Endothelial cell of umbilical vein (primary cell): Measurements from ENCODE around the gene UNC45A. TPM values are rescaled to one million over a fixed set of nuclear protein-coding genes. Genes with fewer than 3 reads are reported as not detected.

Experiments
- BruUV-seq: library from RNA; stranded (reverse); fragments of 400-500 nt; replicated peaks from 2 replicates; lab custom pipeline; 2021; lab: Mats Ljungman, UMichigan
- CTCF ChIA-PET: fragments of 300-600, 350-600 bp; sonication (Branson Sonifier 250); formaldehyde crosslinking; loops from one replicate; lab custom pipeline; 2021; ENCODE audit warnings: antibody characterized with exemption, inconsistent platforms; lab: Charles Lee
- POLR2A ChIA-PET: fragments of 300-600, 350-600 bp; sonication (Branson Sonifier 250); formaldehyde crosslinking; loops from one replicate; lab custom pipeline; 2021; ENCODE audit warnings: antibody characterized with exemption, inconsistent platforms; lab: Charles Lee
- DNase-seq: peaks from one replicate; pipeline ENCODE4 v3.0.0-alpha.2; 2011; ENCODE audit warnings: low read depth, low spot score
- FAIRE-seq: peaks from 2 replicates; lab custom pipeline; 2011; peaks lifted over from hg19 to GRCh38; lab: Jason Lieb, UNC
- H2AFZ ChIP-seq: 2 replicates; pipeline ENCODE4 v1.6.0; 2012; ENCODE audit warnings: low read depth, low read length, control low read depth, inconsistent platforms
- H3K27ac ChIP-seq: 2 replicates; pipeline ENCODE4 v1.5.1; 2011; ENCODE audit warnings: low read depth, mild to moderate bottlenecking, control low read depth, low read length, moderate library complexity; ENCODE audit not compliant: insufficient read depth
- H3K27me3 ChIP-seq, 2 experiments: 2 replicates each; pipeline versions ENCODE4 v1.6.0 to v1.6.1; 2011; ENCODE audit warnings: low read length in 2 of 2, mixed read lengths in 1 of 2; ENCODE audit not compliant: control insufficient read depth in 2 of 2, insufficient read depth in 2 of 2
- H3K36me3 ChIP-seq, 2 experiments: 2 replicates in 1 of 2; 3 replicates in 1 of 2; pipeline ENCODE4 v1.5.1; 2011; ENCODE audit warnings: low read length in 2 of 2, mild to moderate bottlenecking in 1 of 2, moderate library complexity in 1 of 2; ENCODE audit not compliant: control insufficient read depth in 2 of 2, insufficient read depth in 2 of 2; ENCODE audit errors: extremely low read depth in 1 of 2
- H3K4me1 ChIP-seq: 3 replicates; pipeline ENCODE4 v1.5.1; 2011; ENCODE audit warnings: mild to moderate bottlenecking, low read length; ENCODE audit not compliant: control insufficient read depth, insufficient read depth; ENCODE audit errors: extremely low read depth
- H3K4me2 ChIP-seq: 2 replicates; pipeline ENCODE4 v1.6.1; 2011; ENCODE audit warnings: low read length, control low read depth, mixed read lengths; ENCODE audit not compliant: insufficient read depth
- H3K4me3 ChIP-seq, 3 experiments: fragments of 200-600 bp in 1 of 3; sonication (generic), shearing (Covaris generic) in 1 of 3; replicated peaks in 1 of 3; 2 replicates each; pipeline ENCODE4 v1.5.1; 2011 to 2016; ENCODE audit warnings: control low read depth in 3 of 3, low read length in 3 of 3, mild to moderate bottlenecking in 2 of 3, inconsistent platforms in 1 of 3, low read depth in 1 of 3, moderate library complexity in 1 of 3; ENCODE audit not compliant: insufficient read depth in 1 of 3
- H3K79me2 ChIP-seq: 2 replicates; pipeline ENCODE4 v1.6.0; 2012; ENCODE audit warnings: low read length, inconsistent platforms; ENCODE audit not compliant: control insufficient read depth, insufficient read depth
- H3K9ac ChIP-seq: replicated peaks from 2 replicates; pipeline ENCODE3; 2011; ENCODE audit warnings: low read length, control low read depth; ENCODE audit not compliant: insufficient read depth; ENCODE audit errors: extremely low read depth
- H3K9me1 ChIP-seq: replicated peaks from 3 replicates; pipeline ENCODE4 v1.6.0; 2011; ENCODE audit warnings: mild to moderate bottlenecking, low read length; ENCODE audit not compliant: control insufficient read depth, insufficient read depth; ENCODE audit errors: extremely low read depth
- H3K9me3 ChIP-seq: replicated peaks from 2 replicates; pipeline ENCODE4 v1.5.1; 2012; ENCODE audit warnings: low read length, inconsistent platforms; ENCODE audit not compliant: control insufficient read depth, insufficient read depth
- H4K20me1 ChIP-seq: replicated peaks from 2 replicates; pipeline ENCODE3; 2011; ENCODE audit warnings: mild to moderate bottlenecking, low read length; ENCODE audit not compliant: control insufficient read depth, insufficient read depth; ENCODE audit errors: extremely low read depth
- EZH2 ChIP-seq: IDR thresholded peaks from 2 replicates; pipeline ENCODE4 v1.6.1; 2012; ENCODE audit warnings: borderline replicate concordance, low read depth, mild to moderate bottlenecking, moderate library complexity, low read length, inconsistent platforms; ENCODE audit not compliant: severe bottlenecking
- FOS ChIP-seq: IDR thresholded peaks from 2 replicates; pipeline ENCODE4 v1.6.1; 2011; ENCODE audit warnings: mild to moderate bottlenecking, low read length, moderate library complexity, borderline replicate concordance; ENCODE audit not compliant: insufficient read depth
- GATA2 ChIP-seq: IDR thresholded peaks from 2 replicates; pipeline ENCODE4 v1.7.0; 2011; ENCODE audit warnings: low read depth, mild to moderate bottlenecking, moderate library complexity, mixed read lengths, low read length; ENCODE audit not compliant: insufficient read length, insufficient read depth
- JUN ChIP-seq: IDR thresholded peaks from 2 replicates; pipeline ENCODE4 v1.6.1; 2011; ENCODE audit warnings: borderline replicate concordance, low read depth; ENCODE audit not compliant: insufficient read length, insufficient read depth
- MAX ChIP-seq: IDR thresholded peaks from 2 replicates; pipeline ENCODE4 v1.6.1; 2011; ENCODE audit not compliant: insufficient read depth, insufficient read length
- MYC ChIP-seq: IDR thresholded peaks from one replicate; pipeline ENCODE4 v1.6.1; 2011; ENCODE audit warnings: mild to moderate bottlenecking, low read depth, low read length
- POLR2A ChIP-seq: IDR thresholded peaks from 2 replicates; pipeline ENCODE4 v1.6.1; 2012; ENCODE audit warnings: low read depth, mild to moderate bottlenecking, control low read depth, low read length
- POLR2AphosphoS5 ChIP-seq: IDR thresholded peaks from 2 replicates; pipeline ENCODE4 v1.6.1; 2012; ENCODE audit warnings: low read depth, mild to moderate bottlenecking, control low read depth, low read length, moderate library complexity; ENCODE audit not compliant: insufficient read depth
- dilution Hi-C: fragments of 300-500 bp; cut with MboI; formaldehyde crosslinking; loops from one replicate; pipeline ENCODE4 v1.15.0; 2019; ENCODE audit warnings: low sequenced_read_pairs; ENCODE audit not compliant: extremely low pct_ligation_motif_present
- intact Hi-C: fragments of 100-400 bp; cut with micrococcal nuclease; formaldehyde crosslinking; loops from one replicate; pipeline ENCODE4 v1.10.0; 2022
- polyA plus RNA-seq, 4 experiments: library from polyadenylated mRNA; depleted of rRNA in 3 of 4; stranded (reverse) in 3 of 4; unstranded in 1 of 4; fragments of >200 nt; gene quantifications; 2 replicates each; pipeline versions ENCODE4 v1.2.1 to v1.2.3, GENCODE V29; 2011 to 2012; ENCODE audit warnings: missing spikeins in 1 of 4
- total RNA-seq: library from RNA; stranded (reverse); gene quantifications from 2 replicates; pipeline ENCODE4 v1.2.3, GENCODE V29; 2021
- TF ChIP-seq, protein P1 (sequence below), 2 donors: IDR thresholded peaks; 1 replicate in 1 of 2; 2 replicates in 1 of 2; pipeline ENCODE4 v1.5.1; 2011; ENCODE audit warnings: low read length in 2 of 2, mild to moderate bottlenecking in 2 of 2, moderate library complexity in 2 of 2, control low read depth in 1 of 2, inconsistent platforms in 1 of 2, low read depth in 1 of 2; ENCODE audit not compliant: insufficient read depth in 1 of 2; ENCODE audit errors: extremely low read depth in 1 of 2

Gene UNC45A
- total and polyA plus RNA-seq, 2 donors (not counting 3 experiments of a cell fraction or from before 2014, with no cell fraction given), result 103 to 106 TPM

DNA sequence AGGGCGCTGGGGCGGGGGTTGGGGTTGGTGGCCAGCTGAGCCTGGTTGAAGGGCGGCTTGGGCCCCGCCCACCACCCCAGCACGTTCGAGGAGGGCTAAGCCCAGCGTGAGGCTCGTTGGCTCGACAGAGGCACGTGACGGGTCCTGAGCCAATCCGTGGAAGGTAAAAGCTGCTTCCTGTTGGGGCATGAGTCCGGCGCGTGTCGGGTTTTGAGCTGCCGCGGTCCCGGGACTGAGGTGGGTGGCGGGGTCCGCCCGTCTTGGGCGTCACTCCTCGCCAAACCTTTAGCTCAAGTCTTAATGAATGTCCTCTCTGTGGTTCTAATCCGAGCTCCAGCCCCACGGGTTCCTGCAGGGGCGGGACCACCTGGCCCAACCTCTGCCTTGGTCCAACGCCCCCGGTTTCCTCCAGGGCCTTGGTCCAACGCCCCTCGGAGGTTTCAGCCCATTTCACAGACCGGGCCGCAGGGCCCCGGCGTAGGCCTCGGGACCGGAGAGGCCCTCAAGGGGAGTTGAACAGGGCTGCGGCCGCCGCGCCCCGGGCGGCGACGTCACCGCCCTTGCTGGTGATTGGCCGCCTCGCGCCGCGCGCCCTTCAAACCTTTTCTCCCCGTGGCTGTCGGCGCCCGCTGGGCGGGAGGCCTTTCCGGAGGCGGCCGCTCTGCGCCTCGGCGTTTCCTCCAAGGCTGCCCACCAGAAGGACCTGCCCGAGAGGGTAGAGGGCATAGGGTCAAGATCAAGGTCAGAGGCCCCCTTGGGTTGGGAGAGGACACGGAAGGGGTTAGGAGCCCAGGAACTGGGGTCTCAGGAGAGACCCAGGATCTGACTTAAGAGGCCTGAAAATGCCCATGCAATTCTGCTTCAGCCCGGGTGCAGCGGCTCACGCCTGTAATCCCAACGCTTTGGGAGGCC lies 19.9 kb downstream of the UNC45A start, which contains the start of gene RCCD1:
RCCD1 (plus strand) TSS at position 173 of the 912 bp plus-strand sequence. CDS start 1,851 bp downstream, outside the sequence.
- TSS peak; percentile 67 for BruUV-seq
- POLR2A ChIA-PET, result interaction anchor here (0.5 kb wide), 1 partner anchor 56 kb away, joined by 4 read pairs; no protein-coding TSS in a partner anchor
- Histone ChIP-seq H3K36me3 (peaks cover 12 to 31% of the 10 kb centered on the region in 2 experiments), H3K9me1 (no peaks in the 10 kb centered on the region), H3K4me2 (peak within 1 kb of the TSS; percentile 82), H3K9ac (peak within 1 kb of the TSS; percentile 95), H3K27me3 (no peaks in the 10 kb centered on the region), H4K20me1 (no peaks in the 10 kb centered on the region), H3K4me1 (peaks cover 13% of the 10 kb centered on the region), H3K27ac (peak within 1 kb of the TSS; percentile 96), H2AFZ (peak within 1 kb of the TSS; percentile 45), H3K79me2 (peaks cover 3% of the 10 kb centered on the region), H3K9me3 (no peaks in the 10 kb centered on the region), H3K4me3 (peak within 1 kb of the TSS; percentile 32 to 67 (median 63))
- FAIRE-seq (peak; percentile 92), DNase-seq (peak; percentile 92)
- CTCF ChIA-PET, result interaction anchor here (0.7 to 6.9 kb wide), 7 partner anchors 9 to 318 kb away, joined by 3 to 155 read pairs (median 19); partner anchors contain the start of genes HDDC3 and UNC45A
- dilution Hi-C loops, result no loop called here
- TF ChIP-seq POLR2AphosphoS5, result peak; percentile 89
- peak; percentile 98 for TF ChIP-seq MAX
- peak; percentile 70 for TF ChIP-seq MYC
- no peak for TF ChIP-seq EZH2
- TF ChIP-seq POLR2A, result peak; percentile 89
- no peak for TF ChIP-seq JUN
- no peak for TF ChIP-seq GATA2
- TF ChIP-seq, protein P1, sequence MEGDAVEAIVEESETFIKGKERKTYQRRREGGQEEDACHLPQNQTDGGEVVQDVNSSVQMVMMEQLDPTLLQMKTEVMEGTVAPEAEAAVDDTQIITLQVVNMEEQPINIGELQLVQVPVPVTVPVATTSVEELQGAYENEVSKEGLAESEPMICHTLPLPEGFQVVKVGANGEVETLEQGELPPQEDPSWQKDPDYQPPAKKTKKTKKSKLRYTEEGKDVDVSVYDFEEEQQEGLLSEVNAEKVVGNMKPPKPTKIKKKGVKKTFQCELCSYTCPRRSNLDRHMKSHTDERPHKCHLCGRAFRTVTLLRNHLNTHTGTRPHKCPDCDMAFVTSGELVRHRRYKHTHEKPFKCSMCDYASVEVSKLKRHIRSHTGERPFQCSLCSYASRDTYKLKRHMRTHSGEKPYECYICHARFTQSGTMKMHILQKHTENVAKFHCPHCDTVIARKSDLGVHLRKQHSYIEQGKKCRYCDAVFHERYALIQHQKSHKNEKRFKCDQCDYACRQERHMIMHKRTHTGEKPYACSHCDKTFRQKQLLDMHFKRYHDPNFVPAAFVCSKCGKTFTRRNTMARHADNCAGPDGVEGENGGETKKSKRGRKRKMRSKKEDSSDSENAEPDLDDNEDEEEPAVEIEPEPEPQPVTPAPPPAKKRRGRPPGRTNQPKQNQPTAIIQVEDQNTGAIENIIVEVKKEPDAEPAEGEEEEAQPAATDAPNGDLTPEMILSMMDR (IDR thresholded peaks at IDR 0.05; ENCODE audit: extremely low read depth in 1 of 2, insufficient read depth in 1 of 2, low read depth in 1 of 2, low read length in 2 of 2), result no peak
- TF ChIP-seq FOS, result no peak
- intact Hi-C loops, result loop anchor here (1.0 kb wide), 1 partner anchor 20 kb away; the partner anchor contains the start of gene UNC45A
